H1 (cell line): ENCODE data around the gene ADCY1. TPM values are rescaled to one million over a fixed set of nuclear protein-coding genes. Genes with fewer than 3 reads are reported as not detected.

Experiments used
- CTCF ChIA-PET: fragments of 300-600 bp; sonication (Branson Sonifier 250); formaldehyde crosslinking; loops from one replicate; lab custom pipeline; 2021; ENCODE audit not compliant: partially characterized antibody; lab: Charles Lee
- POLR2A ChIA-PET: fragments of 300-600 bp; sonication (Branson Sonifier 250); formaldehyde crosslinking; loops from one replicate; lab custom pipeline; 2021; ENCODE audit warnings: inconsistent platforms; ENCODE audit not compliant: partially characterized antibody; lab: Charles Lee
- DNase-seq, 2 experiments: peaks; one replicate each; pipeline versions ENCODE4 v3.0.0 to v3.0.0-alpha.2; 2010 to 2022; ENCODE audit warnings: low spot score in 2 of 2, low read depth in 1 of 2, mixed read lengths in 1 of 2
- FAIRE-seq: peaks from 2 replicates; lab custom pipeline; 2011; peaks lifted over from hg19 to GRCh38; lab: Jason Lieb, UNC
- H2AFZ ChIP-seq: 2 replicates; pipeline ENCODE4 v1.8.1; 2012; ENCODE audit warnings: low read length, inconsistent platforms
- H2AK5ac ChIP-seq: 2 replicates; pipeline ENCODE4 v1.6.1; 2013; ENCODE audit warnings: low read depth, low read length
- H2BK120ac ChIP-seq: replicated peaks from 2 replicates; pipeline ENCODE3; 2013; ENCODE audit warnings: low read depth, low read length, inconsistent platforms
- H2BK12ac ChIP-seq: 2 replicates; pipeline ENCODE4 v1.6.1; 2013; ENCODE audit warnings: low read depth, low read length
- H2BK15ac ChIP-seq: 2 replicates; pipeline ENCODE4 v1.6.1; 2013; ENCODE audit warnings: low read length
- H2BK20ac ChIP-seq: 2 replicates; pipeline ENCODE4 v1.6.1; 2013; ENCODE audit warnings: low read length
- H2BK5ac ChIP-seq: 2 replicates; pipeline ENCODE4 v1.6.1; 2013; ENCODE audit warnings: low read depth, low read length
- H3K14ac ChIP-seq: 2 replicates; pipeline ENCODE4 v1.6.1; 2013; ENCODE audit warnings: inconsistent platforms; ENCODE audit not compliant: insufficient read length
- H3K18ac ChIP-seq: 2 replicates; pipeline ENCODE4 v1.6.1; 2013; ENCODE audit warnings: low read length; ENCODE audit errors: extremely low read depth
- H3K23ac ChIP-seq: 2 replicates; pipeline ENCODE4 v1.6.1; 2013; ENCODE audit warnings: inconsistent platforms; ENCODE audit not compliant: insufficient read length
- H3K23me2 ChIP-seq: 2 replicates; pipeline ENCODE4 v1.6.1; 2013; ENCODE audit warnings: low read depth, low read length
- H3K27ac ChIP-seq: 2 replicates; pipeline ENCODE4 v1.6.1; 2011; ENCODE audit warnings: low read depth, low read length, inconsistent platforms
- H3K27me3 ChIP-seq, 4 experiments: replicated peaks in 1 of 4; 1 replicate in 1 of 4; 2 replicates in 3 of 4; pipeline versions ENCODE4 v1.6.1 to v1.8.1; 2011 to 2013; ENCODE audit warnings: low read length in 3 of 4, mild to moderate bottlenecking in 3 of 4, inconsistent platforms in 2 of 4, mixed read lengths in 2 of 4, moderate library complexity in 1 of 4; ENCODE audit not compliant: control insufficient read depth in 3 of 4, insufficient read depth in 3 of 4; ENCODE audit errors: extremely low read depth in 1 of 4
- H3K36me3 ChIP-seq, 4 experiments: 2 replicates each; pipeline versions ENCODE4 v1.6.1 to v1.8.1; 2011 to 2013; ENCODE audit warnings: mild to moderate bottlenecking in 4 of 4, low read length in 3 of 4, moderate library complexity in 2 of 4, control low read depth in 1 of 4, inconsistent platforms in 1 of 4; ENCODE audit not compliant: insufficient read depth in 4 of 4, control insufficient read depth in 2 of 4
- H3K4ac ChIP-seq: replicated peaks from 2 replicates; pipeline ENCODE3; 2013; ENCODE audit warnings: low read length, low read depth, mixed read lengths, inconsistent platforms; ENCODE audit not compliant: insufficient read length
- H3K4me1 ChIP-seq, 4 experiments: replicated peaks in 1 of 4; 1 replicate in 1 of 4; 2 replicates in 3 of 4; pipeline versions ENCODE4 v1.6.1 to v1.8.1; 2011 to 2013; ENCODE audit warnings: low read length in 3 of 4, inconsistent platforms in 2 of 4, mixed read lengths in 1 of 4; ENCODE audit not compliant: insufficient read depth in 4 of 4, control insufficient read depth in 3 of 4
- H3K4me2 ChIP-seq, 2 experiments: 2 replicates each; pipeline versions ENCODE4 v1.6.1 to v1.8.1; 2011 to 2013; ENCODE audit warnings: low read depth in 2 of 2, low read length in 2 of 2, control low read depth in 1 of 2, inconsistent platforms in 1 of 2, mild to moderate bottlenecking in 1 of 2; ENCODE audit not compliant: insufficient read depth in 1 of 2
- H3K4me3 ChIP-seq, 4 experiments: fragments of 200-600, 300-600 bp in 1 of 4; sonication (generic), shearing (Covaris generic), sonication (Bioruptor Twin) in 1 of 4; 2 replicates each; pipeline versions ENCODE4 v1.5.1 to v1.8.1; 2011 to 2016; ENCODE audit warnings: low read length in 4 of 4, low read depth in 3 of 4, control low read depth in 2 of 4, inconsistent platforms in 2 of 4, mild to moderate bottlenecking in 2 of 4, mixed read lengths in 1 of 4, moderate library complexity in 1 of 4; ENCODE audit not compliant: insufficient read depth in 2 of 4; ENCODE audit errors: extremely low read depth in 1 of 4
- H3K56ac ChIP-seq: replicated peaks from 2 replicates; pipeline ENCODE3; 2013; ENCODE audit warnings: low read depth, mild to moderate bottlenecking, mixed read lengths, low read length, inconsistent platforms; ENCODE audit not compliant: insufficient read length
- H3K79me1 ChIP-seq: 2 replicates; pipeline ENCODE4 v1.6.1; 2013; ENCODE audit warnings: low read depth, low read length, control low read depth
- H3K79me2 ChIP-seq, 2 experiments: 2 replicates each; pipeline versions ENCODE4 v1.6.1 to v1.8.1; 2012 to 2013; ENCODE audit warnings: low read length in 2 of 2, mild to moderate bottlenecking in 2 of 2, inconsistent platforms in 1 of 2; ENCODE audit not compliant: insufficient read depth in 2 of 2, control insufficient read depth in 1 of 2
- H3K9ac ChIP-seq, 4 experiments: replicated peaks in 1 of 4; 1 replicate in 1 of 4; 2 replicates in 3 of 4; pipeline versions ENCODE4 v1.6.1 to v1.8.1; 2011 to 2013; ENCODE audit warnings: low read depth in 3 of 4, low read length in 3 of 4, control low read depth in 2 of 4, mild to moderate bottlenecking in 2 of 4, moderate library complexity in 2 of 4, inconsistent platforms in 1 of 4; ENCODE audit errors: extremely low read depth in 1 of 4
- H3K9me3 ChIP-seq, 2 experiments: 2 replicates each; pipeline versions ENCODE4 v1.6.1 to v1.8.1; 2012 to 2013; ENCODE audit warnings: mild to moderate bottlenecking in 2 of 2, moderate library complexity in 2 of 2, control low read depth in 1 of 2, inconsistent platforms in 1 of 2, low read depth in 1 of 2, low read length in 1 of 2, mixed read lengths in 1 of 2; ENCODE audit not compliant: insufficient read depth in 2 of 2
- H4K20me1 ChIP-seq, 2 experiments: replicated peaks in 1 of 2; 2 replicates each; pipeline versions ENCODE3 to v1.8.1; 2011 to 2013; ENCODE audit warnings: inconsistent platforms in 2 of 2, low read length in 2 of 2, mild to moderate bottlenecking in 1 of 2; ENCODE audit not compliant: insufficient read depth in 2 of 2, control insufficient read depth in 1 of 2
- H4K5ac ChIP-seq: 2 replicates; pipeline ENCODE4 v1.6.1; 2013; ENCODE audit warnings: low read length, low read depth, mixed read lengths, inconsistent platforms; ENCODE audit not compliant: insufficient read length
- H4K8ac ChIP-seq: 2 replicates; pipeline ENCODE4 v1.8.0; 2013; ENCODE audit warnings: mild to moderate bottlenecking, moderate library complexity, low read length, inconsistent platforms; ENCODE audit not compliant: insufficient read depth; ENCODE audit errors: extremely low read depth
- H4K91ac ChIP-seq: replicated peaks from 2 replicates; pipeline ENCODE3; 2013; ENCODE audit warnings: low read length, mixed read lengths, inconsistent platforms; ENCODE audit not compliant: insufficient read length
- ASH2L ChIP-seq: fragments of 200-600, 300-600 bp; sonication (generic); IDR thresholded peaks from one replicate; pipeline ENCODE4 v1.7.1; 2017; ENCODE audit warnings: low read length
- ATF2 ChIP-seq: IDR thresholded peaks from 2 replicates; pipeline ENCODE4 v1.6.1; 2012; ENCODE audit warnings: low read length, inconsistent platforms
- CBX8 ChIP-seq: fragments of 300-800, 300-1000 bp; sonication (generic); IDR thresholded peaks from 2 replicates; pipeline ENCODE4 v1.7.1; 2016; ENCODE audit warnings: low read depth, low read length, borderline replicate concordance
- CEBPB ChIP-seq: IDR thresholded peaks from 2 replicates; pipeline ENCODE4 v1.6.1; 2012; ENCODE audit warnings: low read depth, low read length
- EP300 ChIP-seq, 2 experiments: IDR thresholded peaks; 1 replicate in 1 of 2; 2 replicates in 1 of 2; pipeline ENCODE4 v1.6.1; 2011 to 2012; ENCODE audit warnings: low read depth in 2 of 2, low read length in 2 of 2, mild to moderate bottlenecking in 2 of 2, borderline replicate concordance in 1 of 2, inconsistent platforms in 1 of 2, moderate library complexity in 1 of 2
- EZH2 ChIP-seq: fragments of 200-600 bp; sonication (generic); IDR thresholded peaks from 2 replicates; pipeline ENCODE4 v1.7.1; 2012; ENCODE audit warnings: low read depth, mild to moderate bottlenecking, moderate library complexity, low read length, inconsistent platforms; ENCODE audit not compliant: severe bottlenecking
- GABPA ChIP-seq: IDR thresholded peaks from 2 replicates; pipeline ENCODE4 v1.6.1; 2011; ENCODE audit warnings: mild to moderate bottlenecking, low read length, moderate library complexity, borderline replicate concordance; ENCODE audit not compliant: insufficient read depth
- HDAC2 ChIP-seq, 2 experiments: fragments of 300-600 bp in 1 of 2; sonication (generic) in 1 of 2; IDR thresholded peaks; 2 replicates each; pipeline ENCODE4 v1.6.1; 2011 to 2012; ENCODE audit warnings: low read depth in 2 of 2, low read length in 2 of 2, mild to moderate bottlenecking in 2 of 2, moderate library complexity in 2 of 2, borderline replicate concordance in 1 of 2, inconsistent platforms in 1 of 2
- KDM4A ChIP-seq: IDR thresholded peaks from one replicate; pipeline ENCODE4 v1.7.1; 2012; ENCODE audit warnings: low read depth, mild to moderate bottlenecking, moderate library complexity, low read length, inconsistent platforms; ENCODE audit not compliant: severe bottlenecking
- KDM5A ChIP-seq: fragments of 200-600 bp; IDR thresholded peaks from 2 replicates; pipeline ENCODE4 v1.7.1; 2012; ENCODE audit warnings: mild to moderate bottlenecking, low read length, inconsistent platforms, mixed read lengths
- RXRA ChIP-seq: IDR thresholded peaks from 2 replicates; pipeline ENCODE4 v1.6.1; 2011; ENCODE audit warnings: low read depth, mild to moderate bottlenecking, low read length, moderate library complexity; ENCODE audit not compliant: insufficient read depth
- polyA plus RNA-seq, 7 experiments: library from polyadenylated mRNA; depleted of rRNA in 3 of 7; stranded (reverse) in 5 of 7; unstranded in 2 of 7; fragments of >200 nt in 5 of 7; fragments of 200-250 nt in 2 of 7; gene quantifications; 1 replicate in 5 of 7; 2 replicates in 1 of 7; 4 replicates in 1 of 7; pipeline versions ENCODE4 v1.2.1 to v1.2.3, GENCODE V29; 2011 to 2013; ENCODE audit warnings: missing spikeins in 2 of 7, mixed read lengths in 2 of 7
- total RNA-seq: library from RNA; stranded (reverse); fragmentation: NEBNext Ultra II Directional; extraction: Animal tissue kit (Norgen Biotek cat#: 25700); gene quantifications from 2 replicates; pipeline ENCODE4 v1.2.1, GENCODE V29; 2021

The ADCY1 gene
- total and polyA plus RNA-seq, 2 of the 8 experiments (the other 6 are each of a cell fraction or from before 2014, with no cell fraction given), result 7.9 to 26.9 TPM

- no peak overlapping the region for H2BK20ac ChIP-seq
- no peak overlapping the region for H2BK5ac ChIP-seq
- no peaks in the 10 kb centered on the region for H3K23me2 ChIP-seq
- H3K56ac ChIP-seq, result no peak overlapping the region
- TF ChIP-seq EZH2, result no peak
- no peak for TF ChIP-seq KDM4A
- TF ChIP-seq EP300 (IDR thresholded peaks at IDR 0.05; ENCODE audit: borderline replicate concordance in 1 of 2, low read depth in 2 of 2, low read length in 2 of 2), result no peak
- no peak for TF ChIP-seq ATF2
- TF ChIP-seq KDM5A, result no peak
- TF ChIP-seq HDAC2 (IDR thresholded peaks at IDR 0.05; ENCODE audit: borderline replicate concordance in 1 of 2, low read depth in 2 of 2, low read length in 2 of 2), result no peak
- no peak for TF ChIP-seq GABPA
- no peak for TF ChIP-seq ASH2L
- TF ChIP-seq CEBPB, result no peak
- no peak for TF ChIP-seq CBX8
- no peak for TF ChIP-seq RXRA
- H3K4ac ChIP-seq, result no peak overlapping the region
- H3K9ac ChIP-seq, result no peak overlapping the region
- no peaks in the 10 kb centered on the region for H3K4me1 ChIP-seq
- H2AFZ ChIP-seq, result no peak overlapping the region
- no peak overlapping the region for H3K27ac ChIP-seq
- no peaks in the 10 kb centered on the region for H3K27me3 ChIP-seq
- H3K23ac ChIP-seq, result no peak overlapping the region
- no peak overlapping the region for H3K14ac ChIP-seq
- H2BK120ac ChIP-seq, result no peak overlapping the region
- no peak overlapping the region for H2BK15ac ChIP-seq
- no peak overlapping the region for H3K4me2 ChIP-seq
- H4K91ac ChIP-seq, result no peak overlapping the region
- H2BK12ac ChIP-seq, result no peak overlapping the region
- H3K4me3 ChIP-seq, result no peak overlapping the region
- CTCF ChIA-PET, result no interaction called here
- no peaks in the 10 kb centered on the region for H3K79me2 ChIP-seq
- no peak overlapping the region for H4K8ac ChIP-seq
- POLR2A ChIA-PET, result no interaction called here
- peaks cover 0 to 3% of the 10 kb centered on the region in 2 experiments; a peak in 1 of 4 replicates for H3K9me3 ChIP-seq
- H2AK5ac ChIP-seq, result no peak overlapping the region
- H3K36me3 ChIP-seq, result no peaks in the 10 kb centered on the region
- FAIRE-seq (no peak), DNase-seq (no peak)
- H4K5ac ChIP-seq, result no peak overlapping the region
- no peaks in the 10 kb centered on the region for H3K79me1 ChIP-seq
- no peak overlapping the region for H3K18ac ChIP-seq
- no peaks in the 10 kb centered on the region for H4K20me1 ChIP-seq
Measured at GRCh38 chr7:45525057-45525456, 49.1 kb upstream of the ADCY1 start.
